Smooth muscle cell (in vitro differentiated cells): ENCODE results near the gene MACROD2. TPM values are rescaled to one million over a fixed set of nuclear protein-coding genes. Genes with fewer than 3 reads are reported as not detected.

Experiments used
- DNase-seq: peaks from one replicate; lab custom pipeline; 2025; ENCODE audit not compliant: unreplicated experiment; lab: John Stamatoyannopoulos, UW
- H2AFZ ChIP-seq: fragments of 200-600 bp; sonication (generic); 2 replicates; pipeline ENCODE4 v1.6.0; 2016; ENCODE audit warnings: antibody characterized with exemption, low read depth, mild to moderate bottlenecking
- H3F3A ChIP-seq: fragments of 200-600 bp; sonication (generic); 2 replicates; pipeline ENCODE4 v1.6.0; 2017; ENCODE audit warnings: antibody characterized with exemption, low read depth
- H3K27ac ChIP-seq: fragments of 200-600 bp; sonication (generic); 2 replicates; pipeline ENCODE4 v1.5.1; 2016; ENCODE audit warnings: low read depth, mild to moderate bottlenecking
- H3K27me3 ChIP-seq: fragments of 200-600 bp; sonication (generic); 2 replicates; pipeline ENCODE4 v1.6.1; 2016; ENCODE audit warnings: low read depth, mild to moderate bottlenecking
- H3K36me3 ChIP-seq: fragments of 200-600 bp; sonication (generic); 2 replicates; pipeline ENCODE4 v1.5.1; 2016; ENCODE audit warnings: low read depth
- H3K4me1 ChIP-seq: fragments of 200-600 bp; sonication (generic); 2 replicates; pipeline ENCODE4 v1.5.1; 2016; ENCODE audit warnings: low read depth
- H3K4me2 ChIP-seq: fragments of 200-600 bp; sonication (generic); 2 replicates; pipeline ENCODE4 v1.6.0; 2016; ENCODE audit warnings: mild to moderate bottlenecking
- H3K4me3 ChIP-seq: fragments of 200-600 bp; sonication (generic); 2 replicates; pipeline ENCODE4 v1.5.1; 2016; ENCODE audit warnings: mild to moderate bottlenecking
- H3K79me2 ChIP-seq: fragments of 200-600 bp; sonication (generic); 2 replicates; pipeline ENCODE4 v1.6.0; 2016; ENCODE audit warnings: low read depth, mild to moderate bottlenecking
- H3K9ac ChIP-seq: fragments of 200-600 bp; sonication (generic); 2 replicates; pipeline ENCODE4 v1.6.0; 2016; ENCODE audit warnings: low read depth
- H3K9me3 ChIP-seq: fragments of 200-600 bp; sonication (generic); replicated peaks from 2 replicates; pipeline ENCODE4 v1.5.1; 2016; ENCODE audit warnings: low read depth
- H4K20me1 ChIP-seq: fragments of 200-600 bp; sonication (generic); 2 replicates; pipeline ENCODE4 v1.6.0; 2016; ENCODE audit warnings: low read depth
- WGBS: methylation state at CpG from one replicate; pipeline ENCODE4 v1.1.7; 2016; ENCODE audit warnings: low lambda C conversion rate; 5-methylcytosine and 5-hydroxymethylcytosine counted together
- polyA plus RNA-seq: library from polyadenylated mRNA; unstranded; fragments of >200 nt; fragmentation: Nextera tagmentation; extraction: Ambion mirVana; gene quantifications from 2 replicates; pipeline ENCODE4 v1.2.1, GENCODE V29; 2016
- total RNA-seq: library from RNA; depleted of rRNA; stranded (reverse); fragments of >200 nt; gene quantifications from 2 replicates; pipeline ENCODE4 v1.2.3, GENCODE V29; 2014
- TF ChIP-seq, protein P1 (sequence below): fragments of 200-600 bp; sonication (generic); IDR thresholded peaks from 2 replicates; pipeline ENCODE4 v1.5.1; 2017; ENCODE audit warnings: borderline replicate concordance, mild to moderate bottlenecking, antibody characterized with exemption; ENCODE audit not compliant: insufficient read depth, poor library complexity, severe bottlenecking

MACROD2 gene
- total and polyA plus RNA-seq, 2 experiments from 2014 or later, result 0.04 to 0.32 TPM

DNA sequence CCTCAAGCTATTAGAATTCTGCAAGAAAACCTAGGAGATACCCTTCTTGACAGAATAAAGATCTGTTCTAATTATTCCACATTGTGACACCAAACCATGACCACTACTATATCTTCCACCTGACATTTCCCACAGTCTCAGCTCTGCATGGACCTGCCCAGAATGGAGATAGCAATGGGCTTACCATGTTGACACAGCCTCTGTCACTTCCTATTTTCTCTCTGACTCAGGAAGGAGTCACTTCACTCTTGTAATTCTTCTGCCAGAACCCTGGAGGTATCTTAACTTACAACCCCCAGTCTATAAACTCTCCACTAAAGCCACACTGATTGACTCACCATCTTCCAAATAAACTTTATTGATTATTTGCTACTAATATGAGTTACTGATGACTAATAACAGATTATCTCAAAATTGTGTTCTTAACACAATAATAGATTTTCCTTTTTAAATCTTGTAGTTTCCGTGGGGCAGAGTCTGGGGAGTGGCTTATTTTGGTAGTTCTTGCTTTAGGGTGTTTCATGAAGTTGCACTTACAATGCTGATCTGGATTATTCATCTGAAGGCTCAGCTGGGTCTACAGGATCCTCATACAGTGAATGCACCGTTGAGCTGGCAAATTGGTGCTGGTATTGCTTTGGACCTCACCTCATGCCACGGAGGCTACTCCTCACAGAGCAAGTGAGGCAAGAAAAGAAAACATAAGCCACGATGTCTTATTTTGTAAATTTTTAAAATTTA lies 1708.0 kb downstream of the MACROD2 start:
- no peaks in the 10 kb centered on the region for H3K36me3 ChIP-seq
- no peaks in the 10 kb centered on the region for H3K27me3 ChIP-seq
- WGBS, result 77% methylated on average over 4 of the region's 4 CpGs
- no peak overlapping the region for H3K4me3 ChIP-seq
- no peaks in the 10 kb centered on the region for H4K20me1 ChIP-seq
- H3K4me2 ChIP-seq, result no peak overlapping the region
- H3F3A ChIP-seq, result no peaks in the 10 kb centered on the region
- no peak overlapping the region for H2AFZ ChIP-seq
- no peak overlapping the region for H3K9ac ChIP-seq
- no peak for DNase-seq
- no peak overlapping the region for H3K27ac ChIP-seq
- TF ChIP-seq, protein P1, sequence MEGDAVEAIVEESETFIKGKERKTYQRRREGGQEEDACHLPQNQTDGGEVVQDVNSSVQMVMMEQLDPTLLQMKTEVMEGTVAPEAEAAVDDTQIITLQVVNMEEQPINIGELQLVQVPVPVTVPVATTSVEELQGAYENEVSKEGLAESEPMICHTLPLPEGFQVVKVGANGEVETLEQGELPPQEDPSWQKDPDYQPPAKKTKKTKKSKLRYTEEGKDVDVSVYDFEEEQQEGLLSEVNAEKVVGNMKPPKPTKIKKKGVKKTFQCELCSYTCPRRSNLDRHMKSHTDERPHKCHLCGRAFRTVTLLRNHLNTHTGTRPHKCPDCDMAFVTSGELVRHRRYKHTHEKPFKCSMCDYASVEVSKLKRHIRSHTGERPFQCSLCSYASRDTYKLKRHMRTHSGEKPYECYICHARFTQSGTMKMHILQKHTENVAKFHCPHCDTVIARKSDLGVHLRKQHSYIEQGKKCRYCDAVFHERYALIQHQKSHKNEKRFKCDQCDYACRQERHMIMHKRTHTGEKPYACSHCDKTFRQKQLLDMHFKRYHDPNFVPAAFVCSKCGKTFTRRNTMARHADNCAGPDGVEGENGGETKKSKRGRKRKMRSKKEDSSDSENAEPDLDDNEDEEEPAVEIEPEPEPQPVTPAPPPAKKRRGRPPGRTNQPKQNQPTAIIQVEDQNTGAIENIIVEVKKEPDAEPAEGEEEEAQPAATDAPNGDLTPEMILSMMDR, result no peak
- H3K9me3 ChIP-seq, result no peaks in the 10 kb centered on the region
- H3K4me1 ChIP-seq, result no peaks in the 10 kb centered on the region
- no peaks in the 10 kb centered on the region for H3K79me2 ChIP-seq

DNA sequence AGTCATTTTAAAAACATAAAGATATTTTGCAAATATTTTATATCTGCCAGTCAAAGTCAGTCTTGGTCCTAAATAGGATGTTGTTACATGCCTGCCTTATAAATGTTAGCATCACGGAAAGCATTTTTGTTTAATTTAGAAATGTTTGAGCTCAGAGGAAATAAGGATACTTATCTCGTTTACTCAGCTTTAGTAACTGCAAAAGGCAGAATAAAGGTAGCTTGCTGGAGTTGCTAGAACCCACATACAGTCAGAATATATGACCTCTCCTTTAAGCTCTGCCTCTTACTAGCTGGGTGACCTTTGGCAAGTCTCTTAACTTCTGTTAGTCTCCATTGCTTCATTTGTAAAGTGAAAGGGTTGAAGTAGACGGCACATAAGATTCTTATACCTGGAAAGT lies 1710.7 kb downstream of the MACROD2 start:
- H4K20me1 ChIP-seq, result no peaks in the 10 kb centered on the region
- no peak overlapping the region for H3K9ac ChIP-seq
- H3F3A ChIP-seq, result no peaks in the 10 kb centered on the region
- H3K36me3 ChIP-seq, result no peaks in the 10 kb centered on the region
- no peaks in the 10 kb centered on the region for H3K79me2 ChIP-seq
- DNase-seq, result no peak
- H3K4me3 ChIP-seq, result no peak overlapping the region
- no peaks in the 10 kb centered on the region for H3K4me1 ChIP-seq
- H3K27me3 ChIP-seq, result no peaks in the 10 kb centered on the region
- H2AFZ ChIP-seq, result no peak overlapping the region
- H3K4me2 ChIP-seq, result no peak overlapping the region
- H3K9me3 ChIP-seq, result no peaks in the 10 kb centered on the region
- whole genome bisulfite sequencing, result 82% methylated on average over 3 of the region's 3 CpGs
- TF ChIP-seq, protein P1, result no peak
- no peak overlapping the region for H3K27ac ChIP-seq

DNA sequence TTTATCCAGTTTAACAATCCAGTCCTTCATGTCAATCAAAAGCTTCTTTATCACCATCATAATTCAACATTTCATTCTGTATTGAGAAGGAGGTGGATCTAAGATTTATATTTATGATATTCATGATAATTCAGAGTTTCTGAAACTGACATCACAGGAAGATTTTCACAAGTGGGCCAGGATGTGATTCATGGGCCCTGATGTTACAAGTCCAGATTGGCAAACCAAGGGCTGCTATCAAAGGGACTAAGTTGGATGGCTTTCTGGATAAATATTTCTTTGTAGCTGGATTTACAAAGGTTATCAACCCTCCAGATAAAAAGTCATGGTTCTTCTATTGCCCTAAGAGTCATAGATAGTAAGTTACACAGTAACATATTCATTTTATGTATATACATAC lies 1711.4 kb downstream of the MACROD2 start:
- Histone ChIP-seq H3K4me1 (no peaks in the 10 kb centered on the region), H3K4me2 (no peak overlapping the region), H3K4me3 (no peak overlapping the region), H2AFZ (no peak overlapping the region), H3K79me2 (no peaks in the 10 kb centered on the region), H3K9me3 (no peaks in the 10 kb centered on the region), H3K36me3 (no peaks in the 10 kb centered on the region), H3K9ac (no peak overlapping the region), H3K27me3 (no peaks in the 10 kb centered on the region), H3K27ac (no peak overlapping the region), H4K20me1 (no peaks in the 10 kb centered on the region), H3F3A (no peaks in the 10 kb centered on the region)
- TF ChIP-seq, protein P1, result no peak
- DNase-seq, result no peak
